ENCODE results near the gene METTL15.
"Not testable (repeated sequence)": the region's sequence is repeated elsewhere in the genome, so short reads cannot be mapped to it uniquely, and the experiment has no call there.

- TF ChIP-seq CTCF (optimal IDR thresholded peaks at IDR 0.05 in 1 of 3, IDR thresholded peaks at IDR 0.05 in 1 of 3, conservative IDR thresholded peaks at IDR 0.05 in 1 of 3; ENCODE audit: extremely low read depth in 1 of 3, insufficient read depth in 2 of 3, low read length in 3 of 3); EZH2 (IDR thresholded peaks at IDR 0.05; ENCODE audit: low read length): not testable (repeated sequence)
These were observed 20.5 kb upstream of the METTL15 start for GRCh38 chr11:28087693-28088092.

Measured in keratinocyte (primary cell).